HG03565 (cell line): Measurements from ENCODE around the gene ODF4.
"Not testable (repeated sequence)": the region's sequence is repeated elsewhere in the genome, so short reads cannot be mapped to it uniquely, and the experiment has no call there.

Experiments
- ATAC-seq: cut with Tn5 transposase; IDR thresholded peaks from one replicate; pipeline ENCODE4 v1.9.1; 2021; ENCODE audit warnings: mild to moderate bottlenecking, moderate library complexity; ENCODE audit not compliant: unreplicated experiment

ODF4 gene

GRCh38 chr17:8324923-8325322 is 14.7 kb upstream of the ODF4 start:
- ATAC-seq: no peak

- ATAC-seq: no peak
Observed at GRCh38 chr17:8326511-8327302, 12.9 kb upstream of the ODF4 start.

- ATAC-seq: no peak
Observed at GRCh38 chr17:8327303-8327649, 12.4 kb upstream of the ODF4 start.

GRCh38 chr17:8332128-8332527 is 7.5 kb upstream of the ODF4 start:
- ATAC-seq: no peak

GRCh38 chr17:8332688-8333087 is 7.0 kb upstream of the ODF4 start:
- ATAC-seq: no peak

- no peak for ATAC-seq
Observed at GRCh38 chr17:8333281-8333680, 6.4 kb upstream of the ODF4 start.

- ATAC-seq: no peak
Observed at GRCh38 chr17:8337802-8338752, 1.6 kb upstream of the ODF4 start.

GRCh38 chr17:8338753-8339140 is 893 bp upstream of the ODF4 start:
- no peak for ATAC-seq

GRCh38 chr17:8341456-8341855 is 1.8 kb downstream of the ODF4 start:
- ATAC-seq: no peak

- ATAC-seq: no peak
Observed at GRCh38 chr17:8345052-8345690, 5.5 kb downstream of the ODF4 start.

- no peak for ATAC-seq
Observed at GRCh38 chr17:8345951-8346665, 6.5 kb downstream of the ODF4 start.

GRCh38 chr17:8347001-8347400 is 7.4 kb downstream of the ODF4 start:
- not testable (repeated sequence) for ATAC-seq

- ATAC-seq: no peak
Observed at GRCh38 chr17:8350339-8350738, 10.7 kb downstream of the ODF4 start.

GRCh38 chr17:8353736-8354135 is 14.1 kb downstream of the ODF4 start:
- ATAC-seq: no peak

- no peak for ATAC-seq
Observed at GRCh38 chr17:8354236-8354635, 14.6 kb downstream of the ODF4 start.

- no peak for ATAC-seq
Observed at GRCh38 chr17:8357910-8358309, 18.3 kb downstream of the ODF4 start.

GRCh38 chr17:8359769-8360168 is 20.1 kb downstream of the ODF4 start:
- ATAC-seq: no peak

GRCh38 chr17:8360260-8360659 is 20.6 kb downstream of the ODF4 start:
- ATAC-seq: no peak

- no peak for ATAC-seq
Observed at GRCh38 chr17:8360751-8361150, 21.1 kb downstream of the ODF4 start.

GRCh38 chr17:8362651-8363332 is 23.2 kb downstream of the ODF4 start:
- ATAC-seq: no peak
